Measurements from ENCODE around the gene SMIM14.
"Not testable (repeated sequence)": the region's sequence is repeated elsewhere in the genome, so short reads cannot be mapped to it uniquely, and the experiment has no call there.

The SMIM14 gene

DNA sequence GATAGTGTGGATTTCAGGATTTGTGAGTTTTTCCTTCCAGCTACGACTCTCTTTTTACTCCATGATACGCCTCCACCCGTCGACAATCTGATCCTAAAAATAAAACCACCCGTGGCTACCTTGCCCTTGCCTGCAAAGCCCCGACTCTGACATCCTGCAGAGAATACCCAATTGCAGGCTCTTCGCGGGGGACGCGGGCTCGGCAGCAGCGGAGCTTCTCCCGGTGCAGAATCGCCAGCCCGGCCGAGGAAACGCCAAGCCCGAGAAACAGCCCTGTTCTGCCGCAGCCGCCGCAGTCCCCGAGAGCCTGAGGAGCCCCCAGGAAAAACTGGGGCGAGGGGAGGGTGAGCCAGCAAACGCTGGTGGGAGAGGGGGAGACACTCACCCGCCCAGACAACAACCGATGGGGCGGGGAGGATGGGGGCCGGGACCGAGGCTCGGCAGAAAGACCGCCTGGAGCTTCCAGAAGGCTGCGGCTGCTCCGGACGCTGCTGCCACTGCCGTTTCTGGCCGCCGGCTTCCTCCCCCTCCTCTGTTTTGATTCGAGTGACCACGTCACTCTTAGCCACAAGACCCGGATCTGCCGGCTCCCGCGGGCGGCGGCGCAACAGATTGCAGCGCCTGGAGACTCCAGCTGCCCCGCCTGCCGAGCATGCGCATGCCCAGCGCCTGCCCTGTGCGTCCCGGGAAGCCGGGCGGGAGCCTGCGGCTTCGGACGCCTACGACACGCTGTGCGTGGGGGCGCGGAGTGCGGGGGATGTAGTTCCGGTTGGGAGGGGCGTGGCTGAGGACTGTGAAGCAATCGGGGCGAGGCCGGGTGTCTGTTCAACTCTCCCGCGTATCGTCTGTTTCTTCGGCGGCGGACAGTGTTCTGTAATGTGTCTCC is at the start of gene SMIM14:
Gene SMIM14, minus strand, starts transcription at position 512 of the 886 bp plus-strand sequence. CDS start 33,720 bp downstream, outside the sequence.
- peak; percentile 87 for DNase-seq

DNA sequence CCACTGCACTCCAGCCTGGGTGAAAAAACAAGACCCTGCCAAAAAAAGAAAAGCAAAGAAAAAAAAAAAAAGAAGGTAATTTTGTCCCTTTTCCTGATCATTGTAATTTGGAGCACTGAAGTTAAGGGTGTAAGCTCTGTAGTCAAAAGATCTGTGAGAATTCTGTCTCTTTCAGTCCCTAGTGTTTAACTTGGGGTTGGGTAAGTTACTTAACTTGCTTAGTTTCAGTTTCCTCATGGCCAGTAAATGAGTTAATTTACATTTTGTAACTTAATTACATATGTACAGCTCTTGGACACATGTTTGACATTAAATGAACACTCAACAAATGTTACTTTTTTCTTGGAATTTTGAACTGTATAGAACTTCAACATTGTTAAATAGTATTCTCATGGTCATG is 48.3 kb upstream of the SMIM14 start:
- DNase-seq: no peak

DNA sequence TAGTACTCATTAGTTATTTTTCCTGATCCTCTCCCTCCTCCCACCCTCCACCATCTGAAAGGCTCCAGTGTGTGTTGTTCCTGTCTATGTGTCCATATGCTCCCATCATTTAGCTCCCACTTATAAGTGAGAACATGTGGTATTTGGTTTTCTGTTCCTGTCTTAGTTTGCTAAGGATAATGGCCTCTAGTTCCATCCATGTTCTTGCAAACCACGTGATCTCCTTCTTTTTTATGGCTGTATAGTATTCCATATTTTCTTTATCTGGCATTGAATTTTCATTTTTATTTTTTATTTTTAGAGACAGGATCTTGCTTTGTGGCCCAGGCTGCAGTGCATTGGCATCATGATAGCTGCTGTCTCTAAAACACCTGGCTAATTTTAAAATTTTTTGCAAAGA is 47.3 kb upstream of the SMIM14 start:
- no peak for DNase-seq

DNA sequence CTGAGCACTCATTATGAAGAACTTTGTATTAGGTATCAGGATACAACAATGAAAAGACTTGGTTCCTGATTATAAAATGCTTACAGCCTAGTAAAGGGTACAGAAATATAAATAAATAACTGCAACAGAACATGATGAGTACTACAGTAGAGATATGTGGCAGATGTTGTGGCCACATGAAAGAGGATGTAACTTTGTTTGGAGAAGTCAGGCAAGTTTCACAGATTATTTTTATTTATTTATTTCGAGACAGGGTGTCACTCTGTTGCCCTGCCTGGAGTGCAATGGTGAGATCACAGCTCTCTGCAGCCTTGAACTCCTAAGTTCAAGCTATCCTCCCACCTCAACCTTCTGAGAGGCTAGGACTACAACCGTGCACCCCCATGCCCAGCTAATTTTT is 43.5 kb upstream of the SMIM14 start:
- DNase-seq: no peak

DNA sequence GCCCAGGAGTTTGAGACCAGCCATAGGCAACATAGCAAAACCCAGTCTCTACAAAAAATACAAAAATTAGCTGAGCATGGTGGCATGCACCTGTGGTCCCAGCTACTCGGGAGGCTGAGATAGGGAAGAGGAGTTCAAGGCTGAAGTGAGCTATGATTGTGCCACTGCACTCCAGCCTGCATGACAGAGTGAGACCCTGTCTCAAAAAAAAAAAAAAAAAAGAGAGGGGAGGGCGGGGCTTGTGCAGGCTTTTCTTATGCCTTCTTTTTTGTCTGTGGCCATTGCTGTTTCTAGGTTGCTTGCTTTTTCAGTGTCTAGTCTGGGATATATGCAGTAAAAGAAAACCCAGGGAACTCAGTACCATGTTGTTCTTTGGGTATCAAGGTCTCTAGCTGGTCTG is 42.3 kb upstream of the SMIM14 start:
- not testable (repeated sequence) for DNase-seq

DNA sequence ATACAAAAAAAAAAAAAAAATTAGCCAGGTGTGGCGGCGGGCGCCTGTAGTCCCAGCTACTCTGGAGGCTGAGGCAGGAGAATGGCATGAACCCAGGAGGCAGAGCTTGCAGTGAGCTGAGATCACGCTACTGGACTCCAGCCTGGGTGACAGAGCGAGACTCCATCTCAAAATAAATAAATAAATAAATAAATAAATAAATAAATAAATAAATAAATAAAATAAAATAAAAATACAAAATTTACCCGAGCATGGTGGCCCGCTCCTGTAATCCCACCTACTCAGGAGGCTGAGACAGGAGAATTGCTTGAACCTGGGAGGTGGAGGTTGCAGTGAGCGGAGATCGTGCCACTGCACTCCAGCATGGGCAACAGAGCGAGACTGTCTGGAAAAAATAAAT is 37.0 kb upstream of the SMIM14 start:
- not testable (repeated sequence) for DNase-seq

DNA sequence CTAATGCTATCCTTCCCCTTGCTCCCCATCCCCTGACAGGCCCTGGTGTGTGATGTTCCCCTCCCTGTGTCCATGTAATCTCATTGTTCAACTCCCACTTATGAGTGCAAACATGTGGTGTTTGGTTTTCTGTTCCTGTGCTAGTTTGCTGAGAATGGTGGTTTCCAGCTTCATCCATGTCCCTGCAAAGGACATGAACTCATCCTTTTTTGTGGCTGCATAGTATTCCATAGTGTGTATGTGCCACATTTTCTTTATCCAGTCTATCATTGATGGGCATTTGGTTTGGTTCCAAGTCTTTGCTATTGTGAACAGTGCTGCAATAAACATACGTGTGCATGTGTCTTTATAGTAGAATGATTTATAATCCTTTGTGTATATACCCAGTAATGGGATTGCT is 31.6 kb upstream of the SMIM14 start:
- not testable (repeated sequence) for DNase-seq

DNA sequence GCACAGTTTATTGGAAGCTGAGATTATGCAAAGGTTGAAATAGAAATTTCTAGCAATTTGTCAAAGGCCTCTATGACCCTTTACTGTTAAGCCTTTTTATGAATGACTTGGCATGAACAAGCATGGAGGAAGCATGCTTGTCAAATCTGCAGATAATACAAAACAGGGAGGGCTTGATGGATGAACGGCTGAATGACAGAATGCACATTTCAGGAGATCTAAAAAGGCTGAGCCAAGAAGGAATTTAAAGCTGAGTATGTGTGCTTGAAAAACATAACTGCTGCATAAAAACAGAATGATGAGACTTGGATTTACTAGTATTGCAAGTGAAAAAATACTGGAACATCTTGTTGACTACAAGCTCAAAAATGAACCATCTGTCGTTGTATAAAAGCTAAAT is 30.2 kb upstream of the SMIM14 start:
- DNase-seq: no peak

DNA sequence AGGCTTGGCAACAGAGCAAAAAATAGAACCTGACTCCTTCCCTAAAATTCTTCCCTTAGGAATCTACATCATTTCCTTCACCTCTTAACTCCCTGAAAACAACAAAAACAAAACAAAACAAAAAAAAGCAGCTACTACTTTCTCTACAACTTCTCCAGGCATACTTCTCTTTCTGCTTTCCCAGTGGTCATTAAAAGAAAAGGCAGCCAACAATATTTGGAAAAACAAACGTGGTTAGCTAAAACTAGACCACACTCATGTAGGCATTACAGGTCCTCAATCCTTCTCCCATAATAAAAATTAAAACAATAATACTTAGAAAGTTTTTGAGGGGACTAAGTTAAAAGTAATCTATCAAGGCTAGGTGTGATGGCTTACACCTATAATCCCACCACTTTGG is 29.0 kb upstream of the SMIM14 start:
- DNase-seq: no peak

DNA sequence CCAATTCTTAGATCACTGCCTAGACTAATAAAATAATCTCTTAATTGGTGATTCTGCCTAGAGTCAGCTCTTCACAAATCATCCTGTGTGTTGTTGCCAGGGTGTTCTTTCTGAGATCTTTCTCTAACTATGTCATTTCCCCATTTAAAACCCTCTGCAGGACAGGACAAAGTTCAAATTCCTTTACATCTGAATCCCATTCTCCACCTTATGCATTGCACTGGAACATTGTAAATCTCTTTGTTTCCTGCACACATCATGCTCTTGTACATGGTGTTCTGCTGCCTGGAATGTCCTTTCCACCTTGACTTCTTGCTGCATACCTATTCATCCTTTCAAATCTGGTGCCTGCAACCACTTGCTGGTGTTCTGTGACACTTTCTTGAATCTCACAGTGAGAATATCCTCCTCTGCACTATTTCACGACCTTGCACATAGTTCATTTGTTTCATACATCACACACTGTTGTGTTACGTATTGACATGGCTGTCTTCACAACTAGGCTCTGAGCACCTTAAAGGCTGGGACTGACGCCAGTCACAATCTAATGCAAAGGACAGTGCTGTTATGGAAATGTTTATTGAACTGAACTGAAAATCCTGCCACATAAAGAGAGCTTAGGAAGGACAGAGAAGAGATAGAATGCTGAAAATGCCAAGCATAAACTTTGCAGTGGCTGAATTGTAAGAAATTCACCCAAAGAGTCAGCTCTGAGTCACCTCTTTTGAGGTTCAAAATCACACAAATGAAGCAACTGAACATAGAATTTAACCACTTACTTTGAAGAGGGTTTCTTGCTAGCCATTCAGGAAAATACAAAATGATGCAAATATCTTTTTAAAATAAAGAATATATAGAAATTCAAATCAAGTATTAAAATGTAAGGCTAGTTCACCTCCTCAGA is 26.4 kb upstream of the SMIM14 start:
- no peak for DNase-seq

DNA sequence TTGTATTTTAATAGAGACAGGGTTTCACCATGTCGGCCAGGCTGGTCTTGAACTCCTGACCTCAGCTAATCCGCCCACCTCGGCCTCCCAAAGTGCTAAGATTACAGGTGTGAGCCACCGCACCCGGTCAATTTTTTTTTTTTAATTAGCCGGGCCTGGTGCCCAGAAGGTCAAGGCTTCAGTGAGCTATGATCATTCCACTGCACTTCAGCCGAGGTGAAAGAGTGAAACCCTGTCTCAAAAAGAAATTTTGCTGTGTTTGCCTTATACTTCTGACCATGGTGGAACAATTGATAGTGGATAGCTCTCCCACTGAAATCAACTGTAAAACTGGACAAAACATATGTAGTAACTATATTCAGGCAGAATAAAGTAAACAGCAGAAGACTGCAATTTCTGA is 24.0 kb upstream of the SMIM14 start:
- no peak for DNase-seq

DNA sequence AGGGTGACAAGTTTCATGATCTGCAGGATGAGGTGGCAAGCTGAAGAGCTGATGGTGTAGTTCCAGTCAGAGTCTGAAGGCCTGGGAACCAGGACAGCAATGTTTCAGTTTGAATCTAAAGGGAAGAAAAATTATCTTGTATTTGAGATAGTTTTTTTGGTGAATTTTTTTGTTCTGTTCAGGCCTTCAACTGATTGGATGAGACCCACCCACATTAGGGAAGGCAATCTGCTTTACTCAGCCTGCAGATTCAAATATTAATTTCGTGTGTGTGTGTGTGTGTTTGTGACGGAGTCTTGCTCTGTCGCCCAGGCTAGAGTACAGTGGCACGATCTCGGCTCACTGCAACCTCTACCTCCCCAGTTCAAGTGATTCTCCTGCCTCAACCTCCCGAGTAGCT is 22.1 kb upstream of the SMIM14 start:
- DNase-seq: no peak

DNA sequence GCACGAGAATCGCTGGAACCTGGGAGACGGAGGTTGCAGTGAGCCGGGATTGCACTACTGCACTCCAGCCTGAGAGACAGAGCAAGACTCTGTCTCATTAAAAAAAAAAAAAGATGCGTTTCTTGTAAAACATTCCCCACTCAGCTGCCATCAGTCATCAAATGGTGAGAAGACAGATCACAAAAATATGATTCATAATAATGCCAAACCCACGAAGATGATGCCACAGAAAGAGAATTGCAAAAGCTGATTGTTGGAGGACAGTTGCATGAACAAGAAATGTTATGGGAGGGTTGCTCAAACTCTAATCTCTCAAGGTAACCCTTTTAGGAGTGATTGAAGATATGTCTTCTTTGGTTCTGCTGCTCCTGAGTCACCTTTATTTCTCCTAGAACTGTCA is 21.4 kb upstream of the SMIM14 start:
- no peak for DNase-seq

DNA sequence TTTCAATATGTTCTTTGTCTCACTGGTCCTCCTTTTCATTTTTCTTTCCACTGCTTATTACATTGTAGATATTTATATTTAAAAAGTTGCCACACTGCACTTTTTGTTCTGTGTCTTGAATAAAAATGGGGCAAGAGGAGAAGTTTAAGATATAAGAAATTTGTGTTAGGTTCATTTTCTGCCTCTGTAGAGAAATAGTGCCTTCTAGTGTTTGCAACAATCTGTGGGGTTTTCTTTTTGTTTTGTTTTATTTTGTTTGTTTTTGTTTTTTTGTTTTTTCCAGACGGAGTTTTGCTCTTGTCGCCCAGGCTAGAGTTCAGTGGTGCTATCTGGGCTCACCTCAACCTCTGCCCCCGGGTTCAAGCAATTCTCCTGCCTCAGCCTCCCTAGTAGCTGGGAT is 20.1 kb upstream of the SMIM14 start:
- no peak for DNase-seq

DNA sequence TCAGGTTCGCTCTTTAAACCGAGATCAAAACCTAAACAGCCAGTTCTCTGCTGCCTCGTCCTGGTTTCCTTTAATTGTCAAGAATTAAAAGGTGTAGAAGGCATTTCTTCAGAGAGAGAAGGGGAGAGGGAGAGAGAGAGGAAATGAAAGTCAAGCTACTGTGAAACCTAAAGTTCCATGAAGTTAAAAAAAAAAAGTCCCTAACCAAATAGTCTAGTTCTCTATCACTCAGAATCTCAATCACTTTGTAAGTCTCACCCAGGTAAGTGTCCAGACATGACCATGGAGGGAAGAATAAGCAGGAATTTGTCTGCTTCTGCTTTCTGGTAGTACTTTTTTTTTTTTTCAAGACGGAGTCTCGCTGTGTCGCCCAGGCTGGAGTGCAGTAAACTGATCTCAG is 18.8 kb upstream of the SMIM14 start:
- DNase-seq: no peak

DNA sequence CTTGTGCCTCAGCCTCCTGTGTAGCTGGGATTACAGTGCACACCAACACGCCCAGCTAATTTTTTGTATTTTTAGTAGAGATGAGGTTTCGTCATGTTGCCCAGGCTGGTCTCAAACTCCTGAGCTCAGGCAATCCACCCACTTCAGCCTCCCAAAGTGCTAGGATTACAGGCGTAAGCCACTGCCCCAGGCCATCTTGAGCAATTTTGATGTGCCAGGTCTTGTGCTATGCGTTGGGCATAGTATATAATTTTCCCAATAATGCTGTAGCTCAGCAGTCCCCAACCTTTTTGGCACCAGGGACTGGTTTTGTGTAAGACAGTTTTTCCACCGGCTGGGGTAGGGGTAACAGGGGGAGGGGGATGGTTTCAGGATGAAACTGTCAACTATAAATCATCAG is 18.0 kb upstream of the SMIM14 start:
- DNase-seq: not testable (repeated sequence)

DNA sequence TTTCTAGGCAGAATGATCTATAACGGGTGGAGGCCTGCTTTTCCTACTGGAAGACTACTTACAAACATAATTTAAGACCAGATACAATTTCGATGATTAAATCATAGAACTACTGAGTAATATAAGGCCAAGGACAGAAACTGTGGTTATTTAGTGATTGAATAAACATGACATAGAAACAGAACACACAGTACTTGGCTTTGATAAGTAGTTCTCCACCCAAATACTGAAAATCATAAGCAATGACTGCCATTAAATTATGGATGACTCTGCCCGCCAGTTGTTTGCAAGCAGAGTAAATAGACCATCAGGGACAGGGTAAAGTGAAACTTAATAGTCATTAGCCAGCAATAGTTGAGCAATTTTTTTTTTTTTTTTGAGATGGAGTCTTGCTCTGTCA is 17.2 kb upstream of the SMIM14 start:
- DNase-seq: no peak

DNA sequence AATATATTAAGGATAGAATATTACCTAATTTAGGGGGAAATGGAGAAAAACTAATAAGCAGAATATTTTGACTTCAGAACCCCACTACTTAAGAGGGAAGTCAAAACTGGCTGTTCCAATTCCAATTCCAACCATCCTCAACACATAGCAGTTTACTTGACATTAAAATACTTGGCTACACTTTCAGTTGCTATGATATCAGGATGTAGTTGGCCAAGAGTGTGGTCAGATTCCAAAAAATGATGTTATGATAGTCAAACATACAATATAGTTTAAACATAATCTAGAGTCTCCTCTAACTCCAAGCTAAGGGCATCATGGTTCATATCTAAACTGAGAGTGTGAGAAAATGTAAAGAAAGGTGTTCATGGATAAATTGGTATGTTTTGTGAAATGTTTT is 16.5 kb upstream of the SMIM14 start:
- DNase-seq: no peak

DNA sequence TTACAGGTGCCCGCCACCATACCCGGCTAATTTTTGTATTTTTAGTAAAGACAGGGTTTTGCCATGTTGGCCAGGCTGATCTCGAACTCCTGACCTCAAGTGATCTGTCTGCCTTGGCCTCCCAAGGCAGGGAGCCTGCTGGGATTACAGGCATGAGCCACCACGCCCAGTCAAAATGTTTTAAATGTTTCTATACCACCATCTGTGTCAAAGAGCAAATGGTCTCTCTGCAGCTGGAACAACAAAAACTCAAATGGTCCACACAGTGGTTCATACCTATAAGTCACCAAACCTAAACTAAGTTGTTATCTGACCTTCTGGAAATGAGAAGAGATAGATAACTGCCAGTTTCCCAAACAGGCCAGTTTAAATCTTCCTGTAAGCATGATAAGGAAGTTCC is 12.9 kb upstream of the SMIM14 start:
- DNase-seq: not testable (repeated sequence)

DNA sequence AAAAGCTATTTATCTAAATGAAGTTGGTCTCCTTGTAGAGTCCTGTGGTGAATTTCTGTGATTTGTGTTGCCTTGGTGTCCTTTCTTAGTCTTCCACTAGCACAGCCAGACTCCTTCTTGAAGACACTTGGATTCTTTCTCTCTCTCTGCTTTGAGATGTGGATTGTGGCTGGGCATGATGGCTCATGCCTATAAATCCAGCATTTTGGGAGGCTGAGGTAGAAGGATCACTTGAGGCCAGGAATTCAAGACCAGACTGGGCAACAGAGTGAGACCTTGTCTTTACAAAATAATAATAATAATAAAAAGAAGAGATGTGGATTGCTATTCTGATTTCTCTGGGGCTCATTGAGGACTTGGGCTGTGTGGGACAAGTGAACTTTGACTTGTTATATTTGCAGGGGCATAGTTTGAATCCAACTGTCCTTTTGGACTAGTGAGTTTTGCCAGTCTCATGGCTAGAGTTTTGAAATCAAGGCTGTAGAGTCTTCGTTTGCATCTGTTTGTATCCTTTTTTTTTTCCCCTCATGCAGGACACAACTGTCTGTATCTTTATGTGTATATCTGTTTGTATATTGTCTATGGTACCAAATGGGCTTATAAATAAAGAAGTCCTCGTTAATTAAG is 11.1 kb upstream of the SMIM14 start:
- DNase-seq: no peak

DNA sequence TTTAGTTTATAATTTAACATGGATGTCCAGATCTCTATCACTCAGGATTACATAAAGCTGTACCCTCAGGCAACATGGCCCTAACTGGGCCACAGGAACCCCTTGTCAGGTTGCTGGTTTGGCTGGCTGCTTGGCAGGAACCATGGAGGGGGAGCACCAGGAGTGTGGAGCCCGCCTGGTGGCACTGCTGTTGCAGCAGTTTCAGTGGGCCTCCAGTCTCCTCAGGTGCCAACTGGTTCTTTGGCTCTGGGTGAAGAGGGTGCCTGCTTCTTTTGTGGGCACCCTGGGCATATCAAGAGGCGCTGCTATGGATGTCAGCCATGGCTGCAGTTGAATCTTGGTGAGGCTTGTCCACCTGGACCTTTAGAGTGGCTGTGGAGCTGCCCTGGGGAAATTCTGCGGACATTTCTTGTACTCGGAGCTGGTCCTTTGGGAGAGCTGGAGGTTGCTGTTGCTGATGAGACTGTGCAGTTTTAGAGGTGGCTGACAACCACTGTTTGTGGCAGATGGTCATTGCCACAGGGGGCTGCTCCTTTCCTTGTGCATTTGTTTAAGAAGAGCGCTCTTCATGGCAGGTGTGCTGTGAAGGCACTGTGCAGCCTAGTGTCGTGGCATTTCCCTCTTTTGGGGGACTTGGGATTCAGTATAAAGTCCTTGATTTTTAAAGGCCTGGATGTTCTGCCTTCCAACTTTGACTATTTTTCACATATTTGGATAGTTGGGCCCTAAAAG is 10.3 kb upstream of the SMIM14 start:
- no peak for DNase-seq

DNA sequence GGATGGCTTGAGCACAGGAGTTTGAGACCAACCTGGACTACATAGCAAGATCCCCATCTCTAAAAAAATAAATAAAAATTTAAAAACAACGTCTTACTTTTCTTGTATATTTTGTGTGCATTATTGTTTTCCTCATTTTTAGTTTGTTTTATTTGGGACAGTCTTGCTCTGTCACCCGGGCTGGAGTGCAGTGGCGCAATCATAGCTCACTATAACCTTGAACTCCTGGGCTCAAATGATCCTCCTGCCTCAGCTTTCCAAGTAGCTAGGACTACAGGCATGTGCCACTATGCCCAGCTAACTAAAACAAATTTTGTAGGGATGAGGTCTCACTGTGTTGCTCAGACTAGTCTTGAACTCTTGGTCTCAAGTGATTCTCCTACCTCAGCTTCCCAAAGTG is 9.5 kb upstream of the SMIM14 start:
- no peak for DNase-seq

Measured in activated CD4-positive, CD25-positive, alpha-beta regulatory T cell treated with anti-CD3 and anti-CD28 coated beads, Interleukin-2, amount 50 U/mL, for 72 hours (primary cell).